B cell (primary cell): ENCODE measurements around the gene HBA1. TPM values are rescaled to one million over a fixed set of nuclear protein-coding genes. Genes with fewer than 3 reads are reported as not detected.
"Not testable (repeated sequence)": the region's sequence is repeated elsewhere in the genome, so short reads cannot be mapped to it uniquely, and the experiment has no call there.

Source experiments
- ATAC-seq: fragments of 200-7000 bp; cut with Tn5 transposase; one replicate; pipeline ENCODE4 v1.10.0; 2021; ENCODE audit warnings: low read depth, mild to moderate bottlenecking, moderate number of reproducible peaks, moderate library complexity
- CTCF ChIA-PET: fragments of 350-600 bp; sonication (Branson Sonifier 250); formaldehyde crosslinking; loops from one replicate; lab custom pipeline; 2021; ENCODE audit warnings: antibody characterized with exemption, inconsistent platforms; lab: Charles Lee
- POLR2A ChIA-PET: fragments of 350-600 bp; sonication (Branson Sonifier 250); formaldehyde crosslinking; loops from one replicate; lab custom pipeline; 2021; ENCODE audit warnings: antibody characterized with exemption; lab: Charles Lee
- DNase-seq: peaks from one replicate; pipeline ENCODE4 v3.0.0; 2013
- H2AFZ ChIP-seq: 2 replicates; pipeline ENCODE4 v1.6.1; 2012; ENCODE audit warnings: mild to moderate bottlenecking, low read depth, low read length; ENCODE audit not compliant: insufficient read depth, poor library complexity, severe bottlenecking
- H3K27ac ChIP-seq, 2 donors: 1 replicate in 1 of 2; 2 replicates in 1 of 2; pipeline ENCODE4 v1.5.1; 2012 to 2013; ENCODE audit warnings: low read length in 2 of 2, mild to moderate bottlenecking in 2 of 2, moderate library complexity in 1 of 2
- H3K27me3 ChIP-seq, 4 experiments: fragments of 200-600 bp in 1 of 4; sonication (generic) in 1 of 4; replicated peaks in 1 of 4; 1 replicate in 2 of 4; 2 replicates in 2 of 4; pipeline versions ENCODE4 v1.6.1 to v1.7.0; 2013 to 2016; ENCODE audit warnings: low read length in 3 of 4, mild to moderate bottlenecking in 2 of 4, mixed read lengths in 1 of 4, moderate library complexity in 1 of 4; ENCODE audit not compliant: insufficient read depth in 4 of 4, control insufficient read depth in 3 of 4; ENCODE audit errors: control extremely low read depth in 1 of 4
- H3K36me3 ChIP-seq, 2 experiments: replicated peaks in 1 of 2; 1 replicate in 1 of 2; 2 replicates in 1 of 2; pipeline versions ENCODE4 v1.6.1 to v1.7.1; 2013; ENCODE audit warnings: low read length in 1 of 2; ENCODE audit not compliant: insufficient read depth in 2 of 2, control insufficient read depth in 1 of 2; ENCODE audit errors: control extremely low read depth in 1 of 2, extremely low read depth in 1 of 2
- H3K4me1 ChIP-seq, 2 donors: fragments of 200-600 bp in 1 of 2; sonication (generic) in 1 of 2; 1 replicate in 1 of 2; 2 replicates in 1 of 2; pipeline versions ENCODE4 v1.5.1 to v1.6.1; 2013 to 2017; ENCODE audit warnings: low read length in 2 of 2; ENCODE audit not compliant: control insufficient read depth in 2 of 2, insufficient read depth in 2 of 2
- H3K4me2 ChIP-seq: replicated peaks from 2 replicates; pipeline ENCODE3; 2012; ENCODE audit warnings: mild to moderate bottlenecking, low read depth, low read length; ENCODE audit not compliant: poor library complexity, severe bottlenecking
- H3K4me3 ChIP-seq, 5 experiments: fragments of 200-600 bp in 1 of 5; sonication (generic) in 1 of 5; 1 replicate in 3 of 5; 2 replicates in 2 of 5; pipeline versions ENCODE4 v1.5.1 to v1.7.0; 2011 to 2016; ENCODE audit warnings: low read length in 4 of 5, mild to moderate bottlenecking in 4 of 5, low read depth in 2 of 5, control low read depth in 1 of 5, moderate library complexity in 1 of 5; ENCODE audit not compliant: insufficient read depth in 1 of 5; ENCODE audit errors: control extremely low read depth in 1 of 5, extremely low read depth in 1 of 5
- H3K79me2 ChIP-seq: fragments of 200-600 bp; sonication (generic); one replicate; pipeline ENCODE4 v1.6.0; 2016; ENCODE audit warnings: low read length; ENCODE audit not compliant: control insufficient read depth, insufficient read depth
- H3K9ac ChIP-seq: fragments of 200-600 bp; sonication (generic); 2 replicates; pipeline ENCODE4 v1.6.1; 2017; ENCODE audit warnings: mild to moderate bottlenecking, low read length, moderate library complexity
- H3K9me3 ChIP-seq, 3 donors: one replicate each; pipeline versions ENCODE4 v1.6.1 to v1.7.1; 2013; ENCODE audit warnings: low read length in 2 of 3; ENCODE audit not compliant: control insufficient read depth in 2 of 3, insufficient read depth in 1 of 3; ENCODE audit errors: control extremely low read depth in 1 of 3
- H4K20me1 ChIP-seq: 2 replicates; pipeline ENCODE4 v1.6.0; 2012; ENCODE audit warnings: mild to moderate bottlenecking, low read length; ENCODE audit not compliant: insufficient read depth, control insufficient read depth, poor library complexity, severe bottlenecking
- H3K27ac Mint-ChIP-seq: one replicate; pipeline ENCODE4 v1.8.0; 2021; ENCODE audit warnings: mixed read lengths
- H3K27me3 Mint-ChIP-seq: one replicate; pipeline ENCODE4 v1.8.0; 2021; ENCODE audit warnings: mixed read lengths
- H3K4me1 Mint-ChIP-seq: one replicate; pipeline ENCODE4 v1.8.0; 2021; ENCODE audit warnings: mixed read lengths
- H3K4me3 Mint-ChIP-seq: one replicate; pipeline ENCODE4 v1.8.0; 2021; ENCODE audit warnings: mixed read lengths
- H3K9me3 Mint-ChIP-seq: one replicate; pipeline ENCODE4 v1.8.0; 2022; ENCODE audit warnings: mixed read lengths; ENCODE audit not compliant: insufficient read depth
- EZH2 ChIP-seq: IDR thresholded peaks from 2 replicates; pipeline ENCODE4 v1.6.1; 2012; ENCODE audit warnings: borderline replicate concordance, low read depth, mild to moderate bottlenecking, moderate library complexity, low read length; ENCODE audit not compliant: insufficient read depth, poor library complexity, severe bottlenecking
- WGBS: methylation state at CpG from one replicate; pipeline ENCODE4 v1.1.5; 2013; ENCODE audit warnings: missing lambda C conversion rate; ENCODE audit not compliant: insufficient coverage; 5-methylcytosine and 5-hydroxymethylcytosine counted together
- intact Hi-C: fragments of 100-400 bp; cut with micrococcal nuclease; formaldehyde crosslinking; loops from one replicate; pipeline ENCODE4 v1.10.0; 2022
- polyA plus RNA-seq: library from polyadenylated mRNA; depleted of rRNA; stranded (reverse); fragments of >200 nt; gene quantifications from 2 replicates; pipeline ENCODE4 v1.2.3, GENCODE V29; 2012
- total RNA-seq, 2 donors: library from RNA; stranded (reverse); fragments of 120-200 nt in 1 of 2; gene quantifications; 1 replicate in 1 of 2; 2 replicates in 1 of 2; pipeline versions ENCODE4 v1.2.3 to v1.2.4, GENCODE V29; 2013 to 2022
- TF ChIP-seq, protein P1 (sequence below): fragments of 200-600 bp; IDR thresholded peaks from one replicate; pipeline ENCODE4 v1.8.0; 2022; ENCODE audit warnings: antibody characterized with exemption, mild to moderate bottlenecking

Gene HBA1
- total and polyA plus RNA-seq, 2 donors (not counting 1 experiment from before 2014, with no cell fraction given), result 38.5 to 283 TPM

- Histone ChIP-seq H3K9me3 (peaks cover 0 to 6% (median 0%) of the 10 kb centered on the region in 3 donors), H3K9ac (no peak overlapping the region), H3K27me3 (peaks cover 0 to 31% (median 10%) of the 10 kb centered on the region in 4 experiments), H3K79me2 (no peaks in the 10 kb centered on the region), H2AFZ (no peak overlapping the region), H3K4me1 (peaks cover 9% of the 10 kb centered on the region in 2 donors), H3K27ac (no peak overlapping the region), H3K4me2 (no peak overlapping the region), H3K36me3 (no peaks in the 10 kb centered on the region), H3K4me3 (no peak overlapping the region), H4K20me1 (no peaks in the 10 kb centered on the region)
- DNase-seq (no peak), ATAC-seq (no peak)
- TF ChIP-seq, protein P1, sequence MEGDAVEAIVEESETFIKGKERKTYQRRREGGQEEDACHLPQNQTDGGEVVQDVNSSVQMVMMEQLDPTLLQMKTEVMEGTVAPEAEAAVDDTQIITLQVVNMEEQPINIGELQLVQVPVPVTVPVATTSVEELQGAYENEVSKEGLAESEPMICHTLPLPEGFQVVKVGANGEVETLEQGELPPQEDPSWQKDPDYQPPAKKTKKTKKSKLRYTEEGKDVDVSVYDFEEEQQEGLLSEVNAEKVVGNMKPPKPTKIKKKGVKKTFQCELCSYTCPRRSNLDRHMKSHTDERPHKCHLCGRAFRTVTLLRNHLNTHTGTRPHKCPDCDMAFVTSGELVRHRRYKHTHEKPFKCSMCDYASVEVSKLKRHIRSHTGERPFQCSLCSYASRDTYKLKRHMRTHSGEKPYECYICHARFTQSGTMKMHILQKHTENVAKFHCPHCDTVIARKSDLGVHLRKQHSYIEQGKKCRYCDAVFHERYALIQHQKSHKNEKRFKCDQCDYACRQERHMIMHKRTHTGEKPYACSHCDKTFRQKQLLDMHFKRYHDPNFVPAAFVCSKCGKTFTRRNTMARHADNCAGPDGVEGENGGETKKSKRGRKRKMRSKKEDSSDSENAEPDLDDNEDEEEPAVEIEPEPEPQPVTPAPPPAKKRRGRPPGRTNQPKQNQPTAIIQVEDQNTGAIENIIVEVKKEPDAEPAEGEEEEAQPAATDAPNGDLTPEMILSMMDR, result no peak
- no peak for TF ChIP-seq EZH2
- intact Hi-C loops, result no loop called here
- Mint-ChIP-seq H3K27ac (no peak overlapping the region), H3K9me3 (no peaks in the 10 kb centered on the region), H3K4me3 (no peak overlapping the region), H3K27me3 (peaks cover 40% of the 10 kb centered on the region), H3K4me1 (peaks cover 9% of the 10 kb centered on the region)
- ChIA-PET POLR2A (no interaction called here), CTCF (no interaction called here)
- 68% methylated on average over 15 of the region's 18 CpGs for WGBS
Measured at GRCh38 chr16:160691-161190, 15.7 kb upstream of the HBA1 start.

DNA sequence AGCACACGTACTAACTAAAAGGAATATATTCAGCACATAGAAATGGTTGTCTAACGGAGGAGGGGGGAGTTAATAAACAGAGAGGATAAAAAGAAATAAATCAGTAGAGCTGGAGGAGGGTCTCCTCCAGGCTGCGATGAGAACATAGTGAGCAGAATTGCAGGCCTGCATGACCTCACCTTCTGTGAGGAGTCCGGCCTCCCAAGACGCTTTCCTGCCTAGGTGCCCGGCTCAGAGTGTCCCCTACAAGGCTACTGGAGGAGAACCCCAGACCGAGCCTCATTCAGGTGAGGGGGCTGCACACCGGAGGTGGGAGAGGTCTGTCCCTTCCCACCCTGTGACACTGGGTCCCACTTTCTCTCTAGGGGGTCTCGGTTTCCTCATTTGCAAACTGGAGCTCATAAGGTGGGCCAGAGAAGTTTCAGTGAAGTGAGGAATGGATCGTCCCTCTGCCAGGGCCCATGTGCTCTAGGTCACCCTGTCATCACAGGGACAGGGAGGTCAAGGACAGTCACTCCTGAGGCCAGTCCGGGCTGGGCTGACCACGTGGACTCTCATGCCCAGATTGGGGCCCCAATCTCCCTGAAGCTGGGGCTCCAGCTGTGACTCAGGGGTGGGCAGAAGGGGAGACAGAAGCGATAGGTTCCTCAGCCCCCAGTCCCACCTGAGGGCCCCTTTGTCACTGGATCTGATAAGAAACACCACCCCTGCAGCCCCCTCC, 14.0 kb upstream of the HBA1 start:
- Histone ChIP-seq H3K4me2 (no peak overlapping the region), H3K9ac (no peak overlapping the region)
- no peak for TF ChIP-seq EZH2
- TF ChIP-seq, protein P1, result no peak

DNA sequence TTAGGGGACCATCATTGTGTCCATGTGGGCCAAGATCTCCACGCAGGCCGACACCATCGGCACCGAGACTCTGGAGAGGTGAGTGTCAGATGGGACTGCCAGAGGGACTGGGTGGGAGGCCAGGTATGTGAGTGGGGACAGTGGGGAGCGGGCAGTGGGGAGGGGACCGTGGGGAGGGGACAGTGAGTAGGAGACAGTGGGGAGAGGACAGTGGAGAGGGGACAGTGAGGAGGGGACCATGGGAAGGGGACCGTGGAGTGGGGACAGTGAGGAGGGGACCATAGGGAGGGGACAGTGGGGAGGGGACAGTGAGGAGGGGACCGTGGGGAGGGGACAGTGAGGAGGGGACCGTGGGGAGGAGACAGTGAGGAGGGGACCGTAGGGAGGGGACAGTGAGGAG, 13.3 kb upstream of the HBA1 start:
- H3K27ac ChIP-seq, H4K20me1 ChIP-seq, H3K27ac Mint-ChIP-seq, DNase-seq, POLR2A ChIA-PET, CTCF ChIA-PET, H3K9me3 Mint-ChIP-seq, H3K79me2 ChIP-seq, H2AFZ ChIP-seq, ATAC-seq, intact Hi-C loops, H3K4me3 Mint-ChIP-seq, H3K4me3 ChIP-seq, H3K9ac ChIP-seq, H3K4me2 ChIP-seq, H3K36me3 ChIP-seq: not testable (repeated sequence)
- Mint-ChIP-seq H3K4me1 (peaks cover 15% of the 10 kb centered on the region), H3K27me3 (peaks cover 41% of the 10 kb centered on the region)
- peaks cover 0 to 13% (median 0%) of the 10 kb centered on the region in 3 donors for H3K9me3 ChIP-seq
- peaks cover 0 to 44% (median 16%) of the 10 kb centered on the region in 4 experiments for H3K27me3 ChIP-seq
- WGBS, result 100% methylated on average over 4 of the region's 10 CpGs
- peaks cover 18 to 23% of the 10 kb centered on the region in 2 donors for H3K4me1 ChIP-seq

More for the DNA sequence above, 14.0 kb upstream of the HBA1 start:
- Mint-ChIP-seq H3K27ac (no peak overlapping the region), H3K4me3 (peak overlapping the region; percentile 1), H3K4me1 (peaks cover 15% of the 10 kb centered on the region), H3K9me3 (no peaks in the 10 kb centered on the region), H3K27me3 (peaks cover 45% of the 10 kb centered on the region)
- ChIA-PET CTCF (interaction anchor here (0.6 kb wide), 1 partner anchor 27 kb away, joined by 4 read pairs; no protein-coding TSS in a partner anchor), POLR2A (no interaction called here)
- DNase-seq, result no peak
- H3K4me3 ChIP-seq, result no peak overlapping the region
- H3K36me3 ChIP-seq, result no peaks in the 10 kb centered on the region
- peaks cover 18 to 23% of the 10 kb centered on the region in 2 donors for H3K4me1 ChIP-seq
- H3K27ac ChIP-seq, result no peak overlapping the region
- intact Hi-C loops, result loop anchor here (1.0 kb wide), 1 partner anchor 9 kb away; no protein-coding TSS in a partner anchor
- no peaks in the 10 kb centered on the region for H4K20me1 ChIP-seq
- H3K9me3 ChIP-seq, result peaks cover 0 to 13% (median 0%) of the 10 kb centered on the region in 3 donors
- ATAC-seq, result no peak
- H2AFZ ChIP-seq, result no peak overlapping the region
- peaks cover 0 to 36% (median 16%) of the 10 kb centered on the region in 4 experiments for H3K27me3 ChIP-seq
- no peaks in the 10 kb centered on the region for H3K79me2 ChIP-seq
- 96% methylated on average over 8 of the region's 13 CpGs for WGBS
